ENCODE data around the gene TP53AIP1. TPM values are rescaled to one million over a fixed set of nuclear protein-coding genes. Genes with fewer than 3 reads are reported as not detected.

TP53AIP1 gene
- total and polyA plus RNA-seq, 2 experiments from 2014 or later, result 0.07 TPM; not detected in 1

DNA sequence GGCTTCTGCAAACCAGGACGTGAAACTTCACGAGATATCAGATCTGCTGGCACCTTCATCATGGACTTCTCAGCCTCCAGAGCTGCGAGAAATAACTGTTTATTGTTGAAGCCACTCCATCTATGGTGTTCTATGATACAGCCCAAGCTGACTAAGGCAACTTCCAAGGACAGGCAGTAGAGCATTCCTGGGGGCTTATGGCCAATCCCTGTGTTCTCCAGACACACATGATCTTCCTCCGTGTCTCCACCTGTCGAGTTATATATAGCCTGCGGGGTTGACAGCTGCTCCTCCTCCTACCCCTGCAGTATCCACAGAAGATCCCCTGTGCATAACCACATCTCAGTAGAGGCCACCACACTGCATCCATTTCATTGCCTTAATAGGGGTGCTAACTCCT, 11.0 kb downstream of the TP53AIP1 start:
- Histone ChIP-seq H3K79me2 (replicated peaks; ENCODE audit: insufficient read depth) (no peaks in the 10 kb centered on the region), H3K27me3 (ENCODE audit: insufficient read depth) (peaks cover 33% of the 10 kb centered on the region; the same call in 1 of the 2 replicates), H3K9me2 (ENCODE audit: insufficient read depth) (no peaks in the 10 kb centered on the region), H3K4me2 (no peak overlapping the region), H3K4me1 (ENCODE audit: insufficient read depth) (peaks cover 29% of the 10 kb centered on the region), H3F3A (replicated peaks; ENCODE audit: low read depth) (no peaks in the 10 kb centered on the region), H4K20me1 (replicated peaks; ENCODE audit: insufficient read depth) (no peaks in the 10 kb centered on the region), H3K27ac (ENCODE audit: low read depth) (no peak overlapping the region), H3K4me3 (no peak overlapping the region), H3K36me3 (ENCODE audit: insufficient read depth) (no peaks in the 10 kb centered on the region), H2AFZ (no peak overlapping the region)
- Mint-ChIP-seq H3K9me3 (no peaks in the 10 kb centered on the region; the same call in 2 of the 3 replicates), H3K27me3 (ENCODE audit: insufficient read depth, low read depth, poor library complexity) (peaks cover 36% of the 10 kb centered on the region), H3K4me3 (no peak overlapping the region; the same call in 2 of the 3 replicates), H3K36me3 (ENCODE audit: low read depth) (no peaks in the 10 kb centered on the region), H3K4me1 (peaks cover 41% of the 10 kb centered on the region), H3K27ac (no peak overlapping the region)
- no peak for TF ChIP-seq EZH2phosphoT487 (IDR thresholded peaks at IDR 0.05; ENCODE audit: unreplicated experiment)
- DNase-seq (ENCODE audit: low spot score) (no peak), ATAC-seq (no peak)

DNA sequence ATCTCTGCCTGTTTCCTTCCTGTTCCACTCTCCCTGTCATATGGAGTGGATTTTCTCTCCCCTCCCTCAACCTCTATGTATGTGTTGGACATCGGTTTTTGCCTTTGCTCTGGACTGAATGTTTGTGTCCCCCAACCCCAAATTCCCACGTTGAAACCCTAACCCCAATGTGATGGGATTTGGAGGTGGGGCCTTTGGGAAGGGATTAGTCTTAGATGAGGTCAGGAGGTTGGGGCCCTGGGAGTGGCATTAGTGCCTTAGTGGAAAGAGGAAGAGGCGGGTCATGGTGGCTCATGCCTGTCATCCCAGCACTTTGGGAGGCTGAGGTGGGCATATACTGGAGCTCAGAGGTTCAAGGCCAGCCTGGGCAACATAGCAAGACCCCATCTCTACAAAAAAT, 11.6 kb downstream of the TP53AIP1 start:
- Histone ChIP-seq H3K79me2 (replicated peaks; ENCODE audit: insufficient read depth) (no peaks in the 10 kb centered on the region), H3K9me2 (ENCODE audit: insufficient read depth) (no peaks in the 10 kb centered on the region), H3F3A (replicated peaks; ENCODE audit: low read depth) (no peaks in the 10 kb centered on the region), H3K27me3 (ENCODE audit: insufficient read depth) (peaks cover 38% of the 10 kb centered on the region; the same call in 1 of the 2 replicates), H3K36me3 (ENCODE audit: insufficient read depth) (no peaks in the 10 kb centered on the region), H3K4me3 (no peak overlapping the region), H2AFZ (no peak overlapping the region), H4K20me1 (replicated peaks; ENCODE audit: insufficient read depth) (no peaks in the 10 kb centered on the region), H3K4me1 (ENCODE audit: insufficient read depth) (peaks cover 35% of the 10 kb centered on the region), H3K27ac (ENCODE audit: low read depth) (no peak overlapping the region), H3K4me2 (no peak overlapping the region)
- no peak overlapping the region for H3K4me3 Mint-ChIP-seq
- no peak overlapping the region for H3K27ac Mint-ChIP-seq
- no peak for DNase-seq (ENCODE audit: low spot score)
- no peak for ATAC-seq
- no peaks in the 10 kb centered on the region; the same call in 2 of the 3 replicates for H3K9me3 Mint-ChIP-seq
- H3K4me1 Mint-ChIP-seq, result peaks cover 41% of the 10 kb centered on the region
- TF ChIP-seq STAT1 (IDR thresholded peaks at IDR 0.05; ENCODE audit: unreplicated experiment) (no peak), EZH2 (IDR thresholded peaks at IDR 0.05; ENCODE audit: low read depth, unreplicated experiment) (no peak), CREB1 (CRISPR knock-in tag; IDR thresholded peaks at IDR 0.05; ENCODE audit: low read depth) (no peak), EZH2phosphoT487 (IDR thresholded peaks at IDR 0.05; ENCODE audit: unreplicated experiment) (no peak), ZNF331 (CRISPR knock-in tag; IDR thresholded peaks at IDR 0.05; ENCODE audit: low read depth) (no peak), JUNB (IDR thresholded peaks at IDR 0.05; ENCODE audit: unreplicated experiment) (no peak), NANOG (IDR thresholded peaks at IDR 0.05; ENCODE audit: borderline replicate concordance) (no peak)
- TF ChIP-seq, protein P1, sequence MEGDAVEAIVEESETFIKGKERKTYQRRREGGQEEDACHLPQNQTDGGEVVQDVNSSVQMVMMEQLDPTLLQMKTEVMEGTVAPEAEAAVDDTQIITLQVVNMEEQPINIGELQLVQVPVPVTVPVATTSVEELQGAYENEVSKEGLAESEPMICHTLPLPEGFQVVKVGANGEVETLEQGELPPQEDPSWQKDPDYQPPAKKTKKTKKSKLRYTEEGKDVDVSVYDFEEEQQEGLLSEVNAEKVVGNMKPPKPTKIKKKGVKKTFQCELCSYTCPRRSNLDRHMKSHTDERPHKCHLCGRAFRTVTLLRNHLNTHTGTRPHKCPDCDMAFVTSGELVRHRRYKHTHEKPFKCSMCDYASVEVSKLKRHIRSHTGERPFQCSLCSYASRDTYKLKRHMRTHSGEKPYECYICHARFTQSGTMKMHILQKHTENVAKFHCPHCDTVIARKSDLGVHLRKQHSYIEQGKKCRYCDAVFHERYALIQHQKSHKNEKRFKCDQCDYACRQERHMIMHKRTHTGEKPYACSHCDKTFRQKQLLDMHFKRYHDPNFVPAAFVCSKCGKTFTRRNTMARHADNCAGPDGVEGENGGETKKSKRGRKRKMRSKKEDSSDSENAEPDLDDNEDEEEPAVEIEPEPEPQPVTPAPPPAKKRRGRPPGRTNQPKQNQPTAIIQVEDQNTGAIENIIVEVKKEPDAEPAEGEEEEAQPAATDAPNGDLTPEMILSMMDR (conservative IDR thresholded peaks at IDR 0.05; ENCODE audit: low read depth in 2 of 2), result no peak
- TF ChIP-seq, protein P2, sequence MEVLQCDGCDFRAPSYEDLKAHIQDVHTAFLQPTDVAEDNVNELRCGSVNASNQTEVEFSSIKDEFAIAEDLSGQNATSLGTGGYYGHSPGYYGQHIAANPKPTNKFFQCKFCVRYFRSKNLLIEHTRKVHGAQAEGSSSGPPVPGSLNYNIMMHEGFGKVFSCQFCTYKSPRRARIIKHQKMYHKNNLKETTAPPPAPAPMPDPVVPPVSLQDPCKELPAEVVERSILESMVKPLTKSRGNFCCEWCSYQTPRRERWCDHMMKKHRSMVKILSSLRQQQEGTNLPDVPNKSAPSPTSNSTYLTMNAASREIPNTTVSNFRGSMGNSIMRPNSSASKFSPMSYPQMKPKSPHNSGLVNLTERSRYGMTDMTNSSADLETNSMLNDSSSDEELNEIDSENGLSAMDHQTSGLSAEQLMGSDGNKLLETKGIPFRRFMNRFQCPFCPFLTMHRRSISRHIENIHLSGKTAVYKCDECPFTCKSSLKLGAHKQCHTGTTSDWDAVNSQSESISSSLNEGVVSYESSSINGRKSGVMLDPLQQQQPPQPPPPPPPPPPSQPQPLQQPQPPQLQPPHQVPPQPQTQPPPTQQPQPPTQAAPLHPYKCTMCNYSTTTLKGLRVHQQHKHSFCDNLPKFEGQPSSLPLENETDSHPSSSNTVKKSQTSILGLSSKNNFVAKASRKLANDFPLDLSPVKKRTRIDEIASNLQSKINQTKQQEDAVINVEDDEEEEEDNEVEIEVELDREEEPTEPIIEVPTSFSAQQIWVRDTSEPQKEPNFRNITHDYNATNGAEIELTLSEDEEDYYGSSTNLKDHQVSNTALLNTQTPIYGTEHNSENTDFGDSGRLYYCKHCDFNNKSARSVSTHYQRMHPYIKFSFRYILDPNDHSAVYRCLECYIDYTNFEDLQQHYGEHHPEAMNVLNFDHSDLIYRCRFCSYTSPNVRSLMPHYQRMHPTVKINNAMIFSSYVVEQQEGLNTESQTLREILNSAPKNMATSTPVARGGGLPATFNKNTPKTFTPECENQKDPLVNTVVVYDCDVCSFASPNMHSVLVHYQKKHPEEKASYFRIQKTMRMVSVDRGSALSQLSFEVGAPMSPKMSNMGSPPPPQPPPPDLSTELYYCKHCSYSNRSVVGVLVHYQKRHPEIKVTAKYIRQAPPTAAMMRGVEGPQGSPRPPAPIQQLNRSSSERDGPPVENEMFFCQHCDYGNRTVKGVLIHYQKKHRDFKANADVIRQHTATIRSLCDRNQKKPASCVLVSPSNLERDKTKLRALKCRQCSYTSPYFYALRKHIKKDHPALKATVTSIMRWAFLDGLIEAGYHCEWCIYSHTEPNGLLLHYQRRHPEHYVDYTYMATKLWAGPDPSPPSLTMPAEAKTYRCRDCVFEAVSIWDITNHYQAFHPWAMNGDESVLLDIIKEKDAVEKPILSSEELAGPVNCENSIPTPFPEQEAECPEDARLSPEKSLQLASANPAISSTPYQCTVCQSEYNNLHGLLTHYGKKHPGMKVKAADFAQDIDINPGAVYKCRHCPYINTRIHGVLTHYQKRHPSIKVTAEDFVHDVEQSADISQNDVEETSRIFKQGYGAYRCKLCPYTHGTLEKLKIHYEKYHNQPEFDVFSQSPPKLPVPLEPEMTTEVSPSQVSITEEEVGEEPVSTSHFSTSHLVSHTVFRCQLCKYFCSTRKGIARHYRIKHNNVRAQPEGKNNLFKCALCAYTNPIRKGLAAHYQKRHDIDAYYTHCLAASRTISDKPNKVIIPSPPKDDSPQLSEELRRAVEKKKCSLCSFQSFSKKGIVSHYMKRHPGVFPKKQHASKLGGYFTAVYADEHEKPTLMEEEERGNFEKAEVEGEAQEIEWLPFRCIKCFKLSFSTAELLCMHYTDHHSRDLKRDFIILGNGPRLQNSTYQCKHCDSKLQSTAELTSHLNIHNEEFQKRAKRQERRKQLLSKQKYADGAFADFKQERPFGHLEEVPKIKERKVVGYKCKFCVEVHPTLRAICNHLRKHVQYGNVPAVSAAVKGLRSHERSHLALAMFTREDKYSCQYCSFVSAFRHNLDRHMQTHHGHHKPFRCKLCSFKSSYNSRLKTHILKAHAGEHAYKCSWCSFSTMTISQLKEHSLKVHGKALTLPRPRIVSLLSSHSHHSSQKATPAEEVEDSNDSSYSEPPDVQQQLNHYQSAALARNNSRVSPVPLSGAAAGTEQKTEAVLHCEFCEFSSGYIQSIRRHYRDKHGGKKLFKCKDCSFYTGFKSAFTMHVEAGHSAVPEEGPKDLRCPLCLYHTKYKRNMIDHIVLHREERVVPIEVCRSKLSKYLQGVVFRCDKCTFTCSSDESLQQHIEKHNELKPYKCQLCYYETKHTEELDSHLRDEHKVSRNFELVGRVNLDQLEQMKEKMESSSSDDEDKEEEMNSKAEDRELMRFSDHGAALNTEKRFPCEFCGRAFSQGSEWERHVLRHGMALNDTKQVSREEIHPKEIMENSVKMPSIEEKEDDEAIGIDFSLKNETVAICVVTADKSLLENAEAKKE (CRISPR knock-in tag; IDR thresholded peaks at IDR 0.05), result no peak
- H3K36me3 Mint-ChIP-seq (ENCODE audit: low read depth), result no peaks in the 10 kb centered on the region
- peaks cover 41% of the 10 kb centered on the region for H3K27me3 Mint-ChIP-seq (ENCODE audit: insufficient read depth, low read depth, poor library complexity)

Data from GM23338 (cell line).